ENCODE data around the gene TP53TG5. TPM values are rescaled to one million over a fixed set of nuclear protein-coding genes. Genes with fewer than 3 reads are reported as not detected.

Gene TP53TG5
- total RNA-seq, 4 donors from 2014 or later, result not detected

GRCh38 chr20:45404438-45404837, 26.3 kb upstream of the TP53TG5 start:
- no peak overlapping the region for H3K4me3 ChIP-seq
- WGBS, 2 donors, result 88% methylated on average over 1 of the region's 1 CpG
- H3K36me3 ChIP-seq, result peaks cover 0 to 18% (median 0%) of the 10 kb centered on the region in 3 donors
- intact Hi-C loops (cut with DNase I), result no loop called here
- H3K27ac ChIP-seq, result no peak overlapping the region
- H3K4me1 ChIP-seq, result peaks cover 7 to 33% (median 11%) of the 10 kb centered on the region in 3 donors
- no peak for DNase-seq
- TF ChIP-seq POLR2A (IDR thresholded peaks at IDR 0.05) (no peak), CTCF (IDR thresholded peaks at IDR 0.05) (no peak)
- H3K9me3 ChIP-seq, result peaks cover 0 to 11% (median 7%) of the 10 kb centered on the region in 3 donors
- no peaks in the 10 kb centered on the region for H3K27me3 ChIP-seq

GRCh38 chr20:45402946-45403345, 24.8 kb upstream of the TP53TG5 start:
- Histone ChIP-seq H3K27ac (no peak overlapping the region), H3K4me3 (no peak overlapping the region), H3K36me3 (peaks cover 0 to 5% (median 0%) of the 10 kb centered on the region in 3 donors), H3K4me1 (peaks cover 2 to 23% (median 7%) of the 10 kb centered on the region in 3 donors), H3K27me3 (no peaks in the 10 kb centered on the region), H3K9me3 (peaks cover 0 to 11% (median 7%) of the 10 kb centered on the region in 3 donors)
- intact Hi-C loops (cut with DNase I), result no loop called here
- 100% methylated on average over 1 of the region's 1 CpG for WGBS, 2 donors
- TF ChIP-seq POLR2A (IDR thresholded peaks at IDR 0.05), result no peak
- DNase-seq, result no peak

- intact Hi-C loops (cut with DNase I), result no loop called here
- WGBS, 2 donors, result 100% methylated on average over 5 of the region's 6 CpGs
- Histone ChIP-seq H3K27ac (no peak overlapping the region), H3K36me3 (peaks cover 0 to 5% (median 0%) of the 10 kb centered on the region in 3 donors), H3K27me3 (no peaks in the 10 kb centered on the region), H3K4me3 (no peak overlapping the region), H3K9me3 (peaks cover 0 to 11% (median 7%) of the 10 kb centered on the region in 3 donors), H3K4me1 (peaks cover under 1 to 3% (median 2%) of the 10 kb centered on the region in 3 donors)
- TF ChIP-seq CTCF (IDR thresholded peaks at IDR 0.05), result no peak
- no peak for TF ChIP-seq POLR2A (IDR thresholded peaks at IDR 0.05)
- no peak for DNase-seq
These were observed 22.4 kb upstream of the TP53TG5 start for GRCh38 chr20:45400346-45401031.

- Histone ChIP-seq H3K27ac (no peak overlapping the region), H3K4me1 (no peaks in the 10 kb centered on the region), H3K4me3 (no peak overlapping the region), H3K9me3 (peaks cover 0 to 11% (median 7%) of the 10 kb centered on the region in 3 donors), H3K27me3 (no peaks in the 10 kb centered on the region), H3K36me3 (peaks cover 0 to 13% (median 0%) of the 10 kb centered on the region in 3 donors)
- WGBS, 2 donors, result 88 to 93% methylated on average over 1 of the region's 1 CpG
- intact Hi-C loops (cut with DNase I), result no loop called here
- no peak for DNase-seq
- TF ChIP-seq CTCF (IDR thresholded peaks at IDR 0.05), result no peak
- no peak for TF ChIP-seq POLR2A (IDR thresholded peaks at IDR 0.05)
These were observed 20.9 kb upstream of the TP53TG5 start for GRCh38 chr20:45399018-45399417.

GRCh38 chr20:45395114-45395415, 16.9 kb upstream of the TP53TG5 start:
- DNase-seq, result no peak
- Histone ChIP-seq H3K4me3 (no peak overlapping the region), H3K4me1 (no peaks in the 10 kb centered on the region), H3K9me3 (peaks cover 0 to under 1% (median 0%) of the 10 kb centered on the region in 3 donors), H3K36me3 (peaks cover 0 to 8% (median 0%) of the 10 kb centered on the region in 3 donors), H3K27ac (no peak overlapping the region), H3K27me3 (no peaks in the 10 kb centered on the region)
- TF ChIP-seq POLR2A (IDR thresholded peaks at IDR 0.05) (no peak), CTCF (IDR thresholded peaks at IDR 0.05) (no peak)
- 92 to 100% methylated on average over 3 to 5 of the region's 7 CpGs for WGBS, 2 donors
- intact Hi-C loops (cut with DNase I), result no loop called here

All from esophagus squamous epithelium (tissue), 5 donors.